GM18498 (cell line): Measurements from ENCODE around the gene SRP14.

Source experiments
- ATAC-seq: cut with Tn5 transposase; IDR thresholded peaks from one replicate; pipeline ENCODE4 v1.9.1; 2021; ENCODE audit warnings: mild to moderate bottlenecking, moderate library complexity; ENCODE audit not compliant: unreplicated experiment

The SRP14 gene

DNA sequence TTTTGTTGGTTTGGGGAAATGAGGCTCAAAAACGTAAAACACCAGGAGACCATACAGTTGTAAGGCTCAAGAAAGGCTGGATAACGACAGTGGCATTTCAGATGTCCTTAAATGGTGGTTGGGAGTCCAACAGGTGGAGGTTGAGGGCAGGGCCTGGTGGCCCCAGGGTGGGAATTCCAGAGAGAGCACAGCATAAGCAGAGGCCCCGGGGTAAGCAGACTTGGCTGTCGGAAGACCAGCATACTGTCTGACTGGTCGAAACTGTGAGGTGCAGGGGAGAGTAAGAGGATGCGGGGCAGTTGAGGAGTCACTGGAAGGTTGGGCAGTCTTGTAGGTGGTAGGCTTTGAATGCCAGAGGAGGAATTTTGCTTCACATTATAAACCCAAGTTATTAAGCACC, 48.3 kb downstream of the SRP14 start:
- ATAC-seq, result no peak

GRCh38 chr15:39987821-39988220, 51.2 kb downstream of the SRP14 start:
- ATAC-seq, result no peak
